ENCODE data around the gene ATP8B3. TPM values are rescaled to one million over a fixed set of nuclear protein-coding genes. Genes with fewer than 3 reads are reported as not detected.

Gene ATP8B3
- total RNA-seq, 1 donor from 2014 or later = 5.2 TPM

DNA sequence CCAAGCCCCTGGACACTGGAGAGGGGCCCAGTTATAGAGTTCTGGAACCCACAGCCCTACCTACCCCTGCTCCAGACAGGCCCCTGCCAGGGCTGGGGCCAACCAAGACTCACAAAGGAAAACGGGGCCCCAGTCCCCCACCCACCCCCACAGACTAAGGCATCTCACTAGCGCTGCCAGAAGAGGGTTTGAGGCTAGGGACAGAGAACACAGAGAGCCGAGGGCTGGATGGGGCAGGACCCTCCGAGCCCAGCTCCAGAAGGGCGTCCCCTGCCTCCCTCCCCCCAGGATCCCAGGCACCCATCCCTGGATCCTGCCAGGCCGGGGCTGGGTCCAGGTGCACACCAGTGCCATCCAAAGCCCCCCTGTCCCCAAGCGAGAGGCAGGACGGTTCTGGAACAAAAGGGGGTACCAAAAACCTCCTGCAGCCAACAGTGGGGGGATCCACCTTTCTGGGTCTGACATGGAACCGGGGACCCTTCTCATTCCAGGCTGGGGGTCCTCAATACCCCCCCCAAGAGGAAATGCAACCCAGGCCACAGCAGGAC lies 40.6 kb upstream of the ATP8B3 start:
- H3K4me3 Mint-ChIP-seq (ENCODE audit: unreplicated experiment) = no peak overlapping the region
- H3K36me3 Mint-ChIP-seq (ENCODE audit: unreplicated experiment) = no peaks in the 10 kb centered on the region
- H3K9me3 Mint-ChIP-seq (ENCODE audit: unreplicated experiment) = no peaks in the 10 kb centered on the region
- H3K4me1 Mint-ChIP-seq (ENCODE audit: unreplicated experiment) = peaks cover 38% of the 10 kb centered on the region
- no peak for DNase-seq (ENCODE audit: extremely low spot score, unreplicated experiment)
- peak overlapping the region; percentile 91 for H3K27ac Mint-ChIP-seq (ENCODE audit: unreplicated experiment)
- TF ChIP-seq, protein P1, sequence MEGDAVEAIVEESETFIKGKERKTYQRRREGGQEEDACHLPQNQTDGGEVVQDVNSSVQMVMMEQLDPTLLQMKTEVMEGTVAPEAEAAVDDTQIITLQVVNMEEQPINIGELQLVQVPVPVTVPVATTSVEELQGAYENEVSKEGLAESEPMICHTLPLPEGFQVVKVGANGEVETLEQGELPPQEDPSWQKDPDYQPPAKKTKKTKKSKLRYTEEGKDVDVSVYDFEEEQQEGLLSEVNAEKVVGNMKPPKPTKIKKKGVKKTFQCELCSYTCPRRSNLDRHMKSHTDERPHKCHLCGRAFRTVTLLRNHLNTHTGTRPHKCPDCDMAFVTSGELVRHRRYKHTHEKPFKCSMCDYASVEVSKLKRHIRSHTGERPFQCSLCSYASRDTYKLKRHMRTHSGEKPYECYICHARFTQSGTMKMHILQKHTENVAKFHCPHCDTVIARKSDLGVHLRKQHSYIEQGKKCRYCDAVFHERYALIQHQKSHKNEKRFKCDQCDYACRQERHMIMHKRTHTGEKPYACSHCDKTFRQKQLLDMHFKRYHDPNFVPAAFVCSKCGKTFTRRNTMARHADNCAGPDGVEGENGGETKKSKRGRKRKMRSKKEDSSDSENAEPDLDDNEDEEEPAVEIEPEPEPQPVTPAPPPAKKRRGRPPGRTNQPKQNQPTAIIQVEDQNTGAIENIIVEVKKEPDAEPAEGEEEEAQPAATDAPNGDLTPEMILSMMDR (IDR thresholded peaks at IDR 0.05) = no peak
- H3K27me3 Mint-ChIP-seq (ENCODE audit: unreplicated experiment) = no peaks in the 10 kb centered on the region

DNA sequence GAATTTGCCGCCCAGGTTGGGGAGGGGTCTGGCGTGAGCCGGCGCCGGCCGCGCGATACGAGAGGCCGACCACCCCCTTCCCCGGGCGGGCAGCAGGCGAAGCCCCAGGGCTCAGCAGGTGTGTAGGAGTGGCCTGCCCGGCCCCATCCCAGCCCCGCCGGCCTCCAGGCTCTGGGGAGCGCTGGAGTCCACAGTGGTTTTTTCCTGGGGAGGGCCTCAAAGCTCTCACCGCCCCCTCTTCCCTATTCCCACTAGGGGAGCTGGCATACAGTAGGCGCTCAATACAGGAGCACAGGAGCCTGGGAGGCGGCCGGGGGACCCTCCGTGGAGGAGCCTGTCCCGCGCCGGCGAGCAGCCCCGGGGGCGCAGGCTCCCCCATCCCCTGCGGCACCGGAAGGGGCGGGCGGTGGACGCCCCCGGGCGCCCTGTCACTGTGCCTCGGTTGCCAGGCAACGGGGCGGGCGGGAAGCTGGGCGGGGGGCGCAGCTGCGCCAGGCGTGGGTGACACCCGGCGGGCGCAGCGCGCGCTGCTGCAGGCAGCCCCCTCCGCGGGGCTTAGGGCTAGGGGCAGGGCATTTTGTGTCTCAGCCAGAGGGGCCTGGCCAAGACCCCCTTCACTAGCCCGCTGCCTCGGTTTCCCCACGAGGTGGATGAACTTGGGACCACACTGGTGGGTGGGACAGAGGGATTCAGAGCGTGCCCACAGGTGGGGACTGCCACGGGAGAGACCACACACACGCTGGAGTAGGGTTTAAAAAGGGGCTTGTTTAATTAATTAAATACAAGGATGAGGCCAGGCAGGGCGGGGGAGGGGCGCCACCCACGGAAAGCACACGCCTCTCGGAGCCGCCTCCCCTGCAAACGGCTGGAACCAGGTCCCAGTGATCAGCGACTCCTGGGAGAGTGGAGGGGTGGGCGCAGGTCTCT lies 39.8 kb upstream of the ATP8B3 start:
- Mint-ChIP-seq H3K4me3 (ENCODE audit: unreplicated experiment) (no peak overlapping the region), H3K27ac (ENCODE audit: unreplicated experiment) (no peak overlapping the region), H3K27me3 (ENCODE audit: unreplicated experiment) (no peaks in the 10 kb centered on the region), H3K4me1 (ENCODE audit: unreplicated experiment) (peaks cover 40% of the 10 kb centered on the region), H3K36me3 (ENCODE audit: unreplicated experiment) (no peaks in the 10 kb centered on the region), H3K9me3 (ENCODE audit: unreplicated experiment) (no peaks in the 10 kb centered on the region)
- TF ChIP-seq, protein P1 (IDR thresholded peaks at IDR 0.05) = no peak
- DNase-seq (ENCODE audit: extremely low spot score, unreplicated experiment) = no peak

DNA sequence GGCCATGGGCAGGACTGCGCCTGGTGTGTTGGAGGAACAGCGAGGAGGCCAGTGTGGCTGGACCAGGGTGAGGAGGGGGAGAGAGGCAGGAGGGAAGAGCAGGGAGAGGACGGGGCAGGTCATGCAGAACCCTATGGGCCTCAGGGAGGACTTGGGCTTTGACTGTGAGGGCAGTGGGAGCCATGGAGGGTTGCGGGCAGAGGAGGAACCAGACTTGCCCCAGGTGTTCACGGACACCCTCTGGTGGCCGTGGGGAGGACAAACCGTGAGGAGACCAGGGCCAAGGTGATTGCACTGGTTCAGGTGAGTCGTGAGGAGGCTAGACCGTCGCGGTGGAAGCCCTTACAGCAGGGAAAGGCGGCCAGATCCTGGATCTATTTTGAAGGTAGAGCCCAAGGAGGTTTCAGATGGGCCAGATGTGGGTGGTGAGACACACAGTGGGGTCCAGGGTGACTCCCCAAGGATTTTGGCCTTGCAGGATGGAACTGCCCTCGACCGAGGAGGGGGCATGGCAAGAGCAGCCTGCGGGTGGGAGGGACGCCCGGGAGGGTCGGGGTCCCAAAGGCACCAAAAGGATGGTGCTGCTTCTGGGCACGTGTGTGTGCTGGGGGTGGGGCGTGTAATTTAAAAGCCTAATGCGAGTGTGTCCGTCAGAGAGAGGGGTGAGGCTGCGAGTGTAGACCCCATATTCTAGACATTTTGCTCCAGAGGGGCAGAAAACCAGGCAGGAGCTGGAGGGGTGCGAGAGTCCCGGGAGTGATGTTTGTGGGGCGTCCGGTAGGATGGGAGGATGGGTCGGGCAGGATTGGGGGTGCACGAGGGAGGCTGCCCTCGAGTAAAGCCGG lies 39.0 kb upstream of the ATP8B3 start:
- peaks cover 42% of the 10 kb centered on the region for H3K4me1 Mint-ChIP-seq (ENCODE audit: unreplicated experiment)
- no peaks in the 10 kb centered on the region for H3K36me3 Mint-ChIP-seq (ENCODE audit: unreplicated experiment)
- no peak for DNase-seq (ENCODE audit: extremely low spot score, unreplicated experiment)
- H3K27ac Mint-ChIP-seq (ENCODE audit: unreplicated experiment) = no peak overlapping the region
- H3K4me3 Mint-ChIP-seq (ENCODE audit: unreplicated experiment) = no peak overlapping the region
- TF ChIP-seq, protein P1 (IDR thresholded peaks at IDR 0.05) = no peak
- H3K27me3 Mint-ChIP-seq (ENCODE audit: unreplicated experiment) = no peaks in the 10 kb centered on the region
- H3K9me3 Mint-ChIP-seq (ENCODE audit: unreplicated experiment) = no peaks in the 10 kb centered on the region

DNA sequence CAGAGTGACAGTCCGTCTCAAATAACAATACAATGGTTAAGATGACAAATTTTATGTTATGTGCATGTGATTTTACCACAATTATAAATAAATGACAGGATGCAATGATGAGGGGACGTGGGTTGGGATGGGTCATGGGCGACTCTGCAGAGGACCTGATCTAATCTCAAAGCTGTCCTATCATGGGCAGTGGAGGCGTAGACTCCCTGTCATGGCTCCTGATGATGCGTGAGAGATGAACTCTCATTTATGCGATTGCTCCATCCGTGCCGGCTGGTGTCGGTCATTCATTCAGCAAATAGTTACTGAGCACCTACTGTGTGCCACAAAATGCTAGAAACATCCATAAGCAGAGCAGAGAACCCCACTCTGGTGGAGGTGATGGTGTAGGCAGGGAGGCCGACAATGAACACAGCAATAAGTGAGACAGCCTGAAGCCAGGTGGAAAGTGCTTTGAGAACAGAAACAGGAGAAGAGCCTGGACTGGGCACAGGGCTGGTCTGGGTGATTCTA lies 37.9 kb upstream of the ATP8B3 start:
- Mint-ChIP-seq H3K27me3 (ENCODE audit: unreplicated experiment) (no peaks in the 10 kb centered on the region), H3K9me3 (ENCODE audit: unreplicated experiment) (no peaks in the 10 kb centered on the region), H3K4me1 (ENCODE audit: unreplicated experiment) (peaks cover 37% of the 10 kb centered on the region), H3K36me3 (ENCODE audit: unreplicated experiment) (peaks cover 3% of the 10 kb centered on the region), H3K4me3 (ENCODE audit: unreplicated experiment) (no peak overlapping the region), H3K27ac (ENCODE audit: unreplicated experiment) (peak overlapping the region; percentile 47)
- no peak for DNase-seq (ENCODE audit: extremely low spot score, unreplicated experiment)
- TF ChIP-seq, protein P1 (IDR thresholded peaks at IDR 0.05) = no peak

Measured in osteocyte (in vitro differentiated cells).